ENCODE results near the gene TTN. TPM values are rescaled to one million over a fixed set of nuclear protein-coding genes. Genes with fewer than 3 reads are reported as not detected.

TTN gene
- total RNA-seq, 1 donor from 2014 or later, result 12.2 TPM

DNA sequence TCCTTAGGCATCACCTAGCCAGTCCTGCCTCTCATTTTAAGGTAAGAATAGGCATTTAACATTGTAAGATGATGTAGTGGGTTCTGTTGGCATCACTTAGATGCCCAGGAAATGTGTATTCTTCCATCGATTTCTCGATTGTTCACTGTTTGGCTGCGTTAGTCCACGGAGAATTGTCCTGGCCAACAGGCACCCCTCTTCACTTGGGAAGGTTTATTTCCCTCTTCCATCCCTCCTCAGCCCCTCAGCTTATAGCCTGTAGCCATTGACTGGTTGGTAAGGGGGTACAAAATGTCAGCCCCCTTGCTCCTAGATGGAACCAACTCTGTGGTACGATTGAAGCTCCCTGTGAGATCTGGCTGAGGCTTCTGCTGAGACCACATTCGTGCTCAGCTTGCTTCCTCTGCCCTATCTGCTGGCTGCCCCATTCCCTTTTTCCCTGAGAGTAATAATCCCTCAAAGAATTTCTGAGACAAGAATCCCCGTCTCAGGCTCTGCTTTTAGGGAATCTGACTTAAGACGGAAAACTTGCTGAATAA is 283.6 kb downstream of the TTN start:
- H3K4me3 Mint-ChIP-seq (ENCODE audit: low read depth), result peak overlapping the region; percentile 90
- peaks cover 3% of the 10 kb centered on the region for H3K36me3 Mint-ChIP-seq (ENCODE audit: insufficient read depth)
- H3K9me3 Mint-ChIP-seq (ENCODE audit: low read depth), result peaks cover 4% of the 10 kb centered on the region
- peaks cover 7% of the 10 kb centered on the region for H3K4me1 Mint-ChIP-seq (ENCODE audit: low read depth)
- no peak for DNase-seq (ENCODE audit: low spot score, unreplicated experiment)
- peak overlapping the region; percentile 94 for H3K27ac Mint-ChIP-seq
- H3K27me3 Mint-ChIP-seq, result no peaks in the 10 kb centered on the region
- TF ChIP-seq, protein P1, sequence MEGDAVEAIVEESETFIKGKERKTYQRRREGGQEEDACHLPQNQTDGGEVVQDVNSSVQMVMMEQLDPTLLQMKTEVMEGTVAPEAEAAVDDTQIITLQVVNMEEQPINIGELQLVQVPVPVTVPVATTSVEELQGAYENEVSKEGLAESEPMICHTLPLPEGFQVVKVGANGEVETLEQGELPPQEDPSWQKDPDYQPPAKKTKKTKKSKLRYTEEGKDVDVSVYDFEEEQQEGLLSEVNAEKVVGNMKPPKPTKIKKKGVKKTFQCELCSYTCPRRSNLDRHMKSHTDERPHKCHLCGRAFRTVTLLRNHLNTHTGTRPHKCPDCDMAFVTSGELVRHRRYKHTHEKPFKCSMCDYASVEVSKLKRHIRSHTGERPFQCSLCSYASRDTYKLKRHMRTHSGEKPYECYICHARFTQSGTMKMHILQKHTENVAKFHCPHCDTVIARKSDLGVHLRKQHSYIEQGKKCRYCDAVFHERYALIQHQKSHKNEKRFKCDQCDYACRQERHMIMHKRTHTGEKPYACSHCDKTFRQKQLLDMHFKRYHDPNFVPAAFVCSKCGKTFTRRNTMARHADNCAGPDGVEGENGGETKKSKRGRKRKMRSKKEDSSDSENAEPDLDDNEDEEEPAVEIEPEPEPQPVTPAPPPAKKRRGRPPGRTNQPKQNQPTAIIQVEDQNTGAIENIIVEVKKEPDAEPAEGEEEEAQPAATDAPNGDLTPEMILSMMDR (IDR thresholded peaks at IDR 0.05; ENCODE audit: unreplicated experiment), result no peak

DNA sequence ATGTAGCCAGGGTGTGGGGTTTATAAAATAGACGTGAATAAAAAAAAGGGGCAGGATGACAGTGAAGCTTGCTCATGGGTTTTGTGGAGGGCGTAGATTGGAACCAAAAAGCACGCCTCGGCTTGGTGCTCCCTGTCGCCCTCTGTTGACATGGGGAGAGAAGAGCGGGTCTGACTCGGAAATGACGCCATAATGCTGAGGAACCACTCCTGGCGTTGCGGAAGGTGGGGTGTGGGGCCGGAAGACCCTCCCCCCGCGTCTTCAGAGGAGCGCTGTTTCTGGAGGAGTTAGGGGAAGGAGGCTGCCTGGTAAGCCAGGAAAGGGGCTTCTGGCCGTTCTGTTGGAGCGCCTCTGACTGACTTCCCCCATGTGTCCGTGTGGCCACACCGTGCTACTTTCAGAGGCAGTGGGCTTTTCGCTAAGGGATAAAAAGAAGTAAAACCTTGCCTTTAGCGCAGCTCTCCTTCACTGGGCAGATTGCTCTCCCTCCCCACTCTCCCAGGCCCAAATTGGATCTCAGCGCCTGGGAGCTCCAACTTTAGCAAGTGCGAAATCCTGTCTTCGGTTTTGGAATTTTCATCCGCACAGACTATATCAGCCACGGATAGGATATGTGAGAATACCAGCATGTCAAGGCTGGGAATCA is 284.1 kb downstream of the TTN start:
- peak overlapping the region; percentile 90 for H3K4me3 Mint-ChIP-seq (ENCODE audit: low read depth)
- peaks cover 7% of the 10 kb centered on the region for H3K4me1 Mint-ChIP-seq (ENCODE audit: low read depth)
- H3K36me3 Mint-ChIP-seq (ENCODE audit: insufficient read depth), result peaks cover 3% of the 10 kb centered on the region

DNA sequence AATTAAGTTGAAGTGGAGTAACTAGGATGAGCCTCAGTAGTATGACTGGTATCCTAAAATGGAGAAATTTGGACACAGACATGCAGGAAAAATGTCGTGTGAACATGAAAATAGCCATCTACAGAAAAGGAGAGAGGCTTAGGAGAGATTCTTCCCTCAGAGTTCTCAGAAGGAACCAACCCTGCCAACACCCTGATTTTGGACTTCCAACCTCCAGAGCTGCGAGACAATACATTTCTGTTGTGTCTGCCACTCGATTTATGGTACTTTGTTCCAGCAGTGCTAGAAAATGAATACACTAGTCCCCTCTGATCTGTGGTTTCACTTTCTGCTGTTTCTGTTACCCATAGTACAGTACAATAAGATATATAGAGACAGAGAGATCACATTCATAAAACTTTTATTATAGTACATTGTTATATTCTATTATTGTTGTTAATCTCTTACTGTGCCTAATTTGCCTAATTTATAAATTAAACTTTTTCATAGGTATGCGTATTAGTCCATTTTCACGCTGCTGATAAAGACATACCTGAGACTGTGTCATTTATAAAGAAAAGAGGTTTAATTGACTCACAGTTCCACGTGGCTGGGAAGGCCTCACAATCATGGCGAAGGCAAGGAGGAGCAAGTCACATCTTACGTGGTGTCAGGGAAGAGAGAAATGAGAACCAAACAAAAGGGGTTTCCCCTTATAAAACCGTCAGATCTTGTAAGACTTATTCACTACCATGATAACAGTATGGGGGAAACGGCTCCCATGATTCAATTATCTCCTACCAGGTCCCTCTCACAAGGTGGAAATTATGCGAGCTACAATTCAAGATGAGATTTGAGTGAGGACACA is 285.7 kb downstream of the TTN start:
- H3K9me3 Mint-ChIP-seq (ENCODE audit: low read depth), result peaks cover 4% of the 10 kb centered on the region
- DNase-seq (ENCODE audit: low spot score, unreplicated experiment), result no peak
- H3K4me1 Mint-ChIP-seq (ENCODE audit: low read depth), result peaks cover 7% of the 10 kb centered on the region
- peaks cover 3% of the 10 kb centered on the region for H3K36me3 Mint-ChIP-seq (ENCODE audit: insufficient read depth)
- TF ChIP-seq, protein P1 (IDR thresholded peaks at IDR 0.05; ENCODE audit: unreplicated experiment), result no peak
- H3K27me3 Mint-ChIP-seq, result no peaks in the 10 kb centered on the region
- peak overlapping the region; percentile 10 for H3K4me3 Mint-ChIP-seq (ENCODE audit: low read depth)
- H3K27ac Mint-ChIP-seq, result no peak overlapping the region

More for the DNA sequence above, 284.1 kb downstream of the TTN start:
- peak; percentile 59 for DNase-seq (ENCODE audit: low spot score, unreplicated experiment)
- Mint-ChIP-seq H3K9me3 (ENCODE audit: low read depth) (peaks cover 4% of the 10 kb centered on the region), H3K27ac (peak overlapping the region; percentile 94), H3K27me3 (no peaks in the 10 kb centered on the region)
- TF ChIP-seq, protein P1 (IDR thresholded peaks at IDR 0.05; ENCODE audit: unreplicated experiment), result peak; percentile 78

DNA sequence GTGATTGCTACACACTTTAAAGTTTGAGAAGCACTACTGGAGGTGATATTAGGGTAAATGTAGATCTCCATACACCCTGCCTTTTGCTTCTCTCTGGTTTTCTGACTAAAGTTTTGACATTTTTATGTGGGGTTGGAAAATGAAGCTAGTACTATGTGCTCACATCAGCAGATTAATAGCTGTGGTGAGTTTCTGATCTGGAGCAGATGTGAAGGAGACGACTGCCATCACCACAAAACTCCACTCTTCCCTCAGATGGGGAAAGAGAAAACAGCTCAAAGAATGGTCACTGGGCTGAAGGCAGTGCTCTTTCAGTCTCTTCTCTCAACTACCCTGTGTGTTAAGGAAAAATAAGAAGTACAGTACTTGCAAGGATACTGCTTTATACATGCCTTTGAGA is 289.7 kb downstream of the TTN start:
- no peak for DNase-seq (ENCODE audit: low spot score, unreplicated experiment)

DNA sequence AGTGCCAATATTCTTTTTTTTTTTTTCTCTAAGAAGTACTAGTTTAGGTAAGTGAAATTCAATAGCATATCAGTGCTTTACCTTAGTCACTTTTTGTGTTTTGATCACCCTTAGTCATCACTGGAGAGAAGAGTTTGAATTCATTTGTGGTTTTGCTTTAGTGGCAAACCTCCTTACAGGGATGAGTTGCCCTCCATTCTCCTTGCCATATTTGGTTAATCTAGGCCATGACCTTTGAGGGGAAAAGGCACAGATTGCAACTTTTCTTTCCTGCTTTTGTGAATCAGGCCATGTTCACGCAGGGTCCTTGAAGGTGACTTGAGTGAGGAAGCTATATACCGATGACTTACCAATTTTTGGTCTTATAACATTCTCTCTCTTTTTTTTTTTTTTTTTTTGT is 292.6 kb downstream of the TTN start:
- DNase-seq (ENCODE audit: low spot score, unreplicated experiment), result no peak
- no peaks in the 10 kb centered on the region for H3K4me1 Mint-ChIP-seq (ENCODE audit: low read depth)

More for the DNA sequence above, 289.7 kb downstream of the TTN start:
- H3K27ac Mint-ChIP-seq, result no peak overlapping the region
- TF ChIP-seq, protein P1 (IDR thresholded peaks at IDR 0.05; ENCODE audit: unreplicated experiment), result no peak
- H3K4me3 Mint-ChIP-seq (ENCODE audit: low read depth), result no peak overlapping the region
- no peaks in the 10 kb centered on the region for H3K27me3 Mint-ChIP-seq
- H3K36me3 Mint-ChIP-seq (ENCODE audit: insufficient read depth), result peaks cover 3% of the 10 kb centered on the region
- peaks cover 4% of the 10 kb centered on the region for H3K9me3 Mint-ChIP-seq (ENCODE audit: low read depth)
- no peaks in the 10 kb centered on the region for H3K4me1 Mint-ChIP-seq (ENCODE audit: low read depth)

More for the DNA sequence above, 292.6 kb downstream of the TTN start:
- Mint-ChIP-seq H3K9me3 (ENCODE audit: low read depth) (no peaks in the 10 kb centered on the region), H3K27ac (no peak overlapping the region), H3K36me3 (ENCODE audit: insufficient read depth) (peaks cover 4% of the 10 kb centered on the region), H3K27me3 (no peaks in the 10 kb centered on the region), H3K4me3 (ENCODE audit: low read depth) (no peak overlapping the region)
- TF ChIP-seq, protein P1 (IDR thresholded peaks at IDR 0.05; ENCODE audit: unreplicated experiment), result no peak

Measured in progenitor cell of endocrine pancreas (in vitro differentiated cells).